Activated naive CD8-positive, alpha-beta T cell treated with anti-CD3 and anti-CD28 coated beads, Interleukin-2, amount 50 U/mL, for 24 hours (primary cell): ENCODE measurements around the gene ZNF492.
"Not testable (repeated sequence)": the region's sequence is repeated elsewhere in the genome, so short reads cannot be mapped to it uniquely, and the experiment has no call there.

Experiments
- ATAC-seq: fragments of 150-1000 bp; cut with Tn5 transposase; one replicate; pipeline ENCODE4 v1.10.0; 2021
- DNase-seq: peaks from one replicate; pipeline ENCODE4 v3.0.0; 2021
- H3K27ac Mint-ChIP-seq: one replicate; pipeline ENCODE4 v1.8.0; 2021; ENCODE audit warnings: mild to moderate bottlenecking, mixed read lengths
- H3K27me3 Mint-ChIP-seq: one replicate; pipeline ENCODE4 v1.8.0; 2021; ENCODE audit warnings: mixed read lengths
- H3K36me3 Mint-ChIP-seq: one replicate; pipeline ENCODE4 v1.8.0; 2021; ENCODE audit warnings: low read depth, mixed read lengths
- H3K4me1 Mint-ChIP-seq: one replicate; pipeline ENCODE4 v1.8.0; 2021; ENCODE audit warnings: mixed read lengths
- H3K4me3 Mint-ChIP-seq: one replicate; pipeline ENCODE4 v1.8.0; 2021; ENCODE audit warnings: mild to moderate bottlenecking, moderate library complexity, mixed read lengths
- H3K9me3 Mint-ChIP-seq: one replicate; pipeline ENCODE4 v1.8.0; 2021; ENCODE audit warnings: mixed read lengths

The ZNF492 gene

DNA sequence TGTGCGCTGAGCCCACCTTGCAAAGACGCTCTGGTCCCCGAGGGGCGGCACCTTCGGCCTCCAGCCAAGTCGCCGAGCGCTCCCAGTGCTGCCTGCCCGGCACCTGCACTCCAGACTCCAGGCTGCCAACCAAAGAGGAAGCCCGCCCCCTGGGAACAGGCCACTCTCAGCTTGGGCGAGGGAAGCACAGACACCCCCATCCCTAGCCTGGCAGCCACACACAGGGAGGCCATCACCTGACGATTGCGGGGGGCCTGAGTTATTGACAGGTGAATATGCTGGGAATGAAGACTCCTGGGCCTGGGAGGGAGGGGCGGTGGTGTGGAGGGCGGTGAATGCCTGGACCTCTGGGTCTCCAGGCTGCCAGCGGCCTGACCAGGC is 10.3 kb upstream of the ZNF492 start:
- H3K9me3 Mint-ChIP-seq: peaks cover 7% of the 10 kb centered on the region
- peaks cover 10% of the 10 kb centered on the region for H3K27me3 Mint-ChIP-seq

GRCh38 chr19:22625266-22626035 is 8.7 kb upstream of the ZNF492 start:
- ATAC-seq: peak; percentile 24
- no peak overlapping the region for H3K4me3 Mint-ChIP-seq
- peaks cover 10% of the 10 kb centered on the region for H3K27me3 Mint-ChIP-seq
- H3K27ac Mint-ChIP-seq: no peak overlapping the region
- H3K36me3 Mint-ChIP-seq: peaks cover 3% of the 10 kb centered on the region
- no peak for DNase-seq
- peaks cover 7% of the 10 kb centered on the region for H3K9me3 Mint-ChIP-seq
- no peaks in the 10 kb centered on the region for H3K4me1 Mint-ChIP-seq

More for the DNA sequence above, 10.3 kb upstream of the ZNF492 start:
- no peak for DNase-seq
- ATAC-seq: no peak
- Mint-ChIP-seq H3K4me1 (no peaks in the 10 kb centered on the region), H3K27ac (no peak overlapping the region), H3K36me3 (peaks cover 3% of the 10 kb centered on the region), H3K4me3 (no peak overlapping the region)

DNA sequence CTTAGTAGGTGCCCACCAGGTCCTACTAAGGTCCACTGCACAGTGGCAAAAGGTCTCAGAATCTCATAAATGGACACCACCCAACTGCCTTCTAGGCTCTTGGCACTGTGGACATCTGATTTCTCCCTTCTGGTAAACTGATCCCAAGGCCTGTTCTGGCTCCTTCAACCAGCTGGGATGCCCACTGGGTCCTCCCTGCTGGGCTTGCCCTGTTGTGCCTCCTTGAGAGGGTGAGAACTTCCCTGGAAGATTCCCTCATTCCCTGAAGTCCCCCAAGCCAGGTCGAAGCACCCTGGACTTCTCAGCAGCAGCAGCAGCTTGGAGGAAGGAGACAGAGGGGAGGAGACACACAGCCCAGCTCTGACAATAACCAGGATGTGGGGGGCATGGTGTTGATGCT is 6.6 kb upstream of the ZNF492 start:
- Mint-ChIP-seq H3K27ac (no peak overlapping the region), H3K36me3 (peaks cover 3% of the 10 kb centered on the region), H3K27me3 (peaks cover 2% of the 10 kb centered on the region), H3K4me1 (no peaks in the 10 kb centered on the region), H3K4me3 (no peak overlapping the region), H3K9me3 (peaks cover 7% of the 10 kb centered on the region)
- no peak for DNase-seq
- ATAC-seq: no peak

DNA sequence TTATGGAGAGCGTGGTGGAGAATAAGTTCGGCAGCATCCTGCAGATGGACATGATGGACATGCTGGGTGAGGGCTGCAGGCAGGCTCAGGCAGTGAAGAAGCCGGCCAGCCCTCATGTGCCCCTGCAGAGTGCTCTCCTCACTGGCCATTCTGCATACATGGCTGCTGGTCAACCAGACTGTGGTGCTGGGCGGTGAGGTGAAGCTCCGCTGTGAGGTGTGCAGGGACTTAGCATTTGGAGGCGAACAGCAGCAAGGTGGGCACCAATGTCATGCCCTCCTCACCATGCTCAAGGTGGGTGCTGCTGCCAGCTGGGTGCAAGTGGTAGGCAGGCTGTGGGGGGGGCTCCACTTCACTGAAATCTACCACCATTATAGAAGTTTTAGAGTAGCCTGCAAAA is 5.7 kb upstream of the ZNF492 start:
- Mint-ChIP-seq H3K27me3 (peaks cover 2% of the 10 kb centered on the region), H3K9me3 (peaks cover 7% of the 10 kb centered on the region), H3K4me3 (no peak overlapping the region), H3K27ac (no peak overlapping the region), H3K36me3 (peaks cover 3% of the 10 kb centered on the region), H3K4me1 (no peaks in the 10 kb centered on the region)
- DNase-seq (no peak), ATAC-seq (no peak)

- Mint-ChIP-seq H3K27ac (peak overlapping the region; percentile 90), H3K4me3 (peak overlapping the region; percentile 92), H3K9me3 (peaks cover 12% of the 10 kb centered on the region), H3K4me1 (peaks cover 12% of the 10 kb centered on the region), H3K27me3 (no peaks in the 10 kb centered on the region), H3K36me3 (peaks cover 13% of the 10 kb centered on the region)
- ATAC-seq (peak; percentile 22), DNase-seq (no peak)
These were observed 315 bp downstream of the ZNF492 start for GRCh38 chr19:22634450-22634827.

DNA sequence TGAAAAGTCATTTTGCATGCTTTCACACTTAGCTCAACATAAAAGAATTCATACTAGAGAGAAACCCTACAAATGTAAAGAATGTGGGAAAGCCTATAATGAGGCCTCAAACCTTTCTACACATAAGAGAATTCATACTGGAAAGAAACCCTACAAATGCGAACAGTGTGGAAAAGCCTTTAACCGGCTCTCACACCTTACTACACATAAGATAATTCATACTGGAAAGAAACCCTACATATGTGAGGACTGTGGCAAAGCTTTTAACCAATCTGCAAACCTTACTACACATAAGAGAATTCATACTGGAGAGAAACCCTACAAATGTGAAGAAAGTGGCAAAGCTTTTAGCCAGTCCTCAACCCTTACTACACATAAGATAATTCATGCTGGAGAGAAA is 51.4 kb downstream of the ZNF492 start:
- H3K9me3 Mint-ChIP-seq: peaks cover 41% of the 10 kb centered on the region

GRCh38 chr19:22702661-22703060 is 68.5 kb downstream of the ZNF492 start:
- H3K9me3 Mint-ChIP-seq: peaks cover 21% of the 10 kb centered on the region
- not testable (repeated sequence) for H3K4me1 Mint-ChIP-seq, DNase-seq, H3K27ac Mint-ChIP-seq, H3K27me3 Mint-ChIP-seq, H3K4me3 Mint-ChIP-seq, ATAC-seq
- peaks cover 13% of the 10 kb centered on the region for H3K36me3 Mint-ChIP-seq

More for the DNA sequence above, 51.4 kb downstream of the ZNF492 start:
- not testable (repeated sequence) for H3K27ac Mint-ChIP-seq, DNase-seq, H3K27me3 Mint-ChIP-seq, ATAC-seq, H3K4me3 Mint-ChIP-seq, H3K4me1 Mint-ChIP-seq
- H3K36me3 Mint-ChIP-seq: peaks cover 12% of the 10 kb centered on the region

- ATAC-seq, DNase-seq, H3K27me3 Mint-ChIP-seq, H3K4me1 Mint-ChIP-seq, H3K27ac Mint-ChIP-seq, H3K4me3 Mint-ChIP-seq: not testable (repeated sequence)
- H3K36me3 Mint-ChIP-seq: peaks cover 13% of the 10 kb centered on the region
- H3K9me3 Mint-ChIP-seq: peaks cover 21% of the 10 kb centered on the region
These were observed 69.0 kb downstream of the ZNF492 start for GRCh38 chr19:22703096-22703495.

- H3K36me3 Mint-ChIP-seq: no peaks in the 10 kb centered on the region
- peaks cover 27% of the 10 kb centered on the region for H3K9me3 Mint-ChIP-seq
- DNase-seq: no peak
- ATAC-seq: no peak
- no peaks in the 10 kb centered on the region for H3K27me3 Mint-ChIP-seq
- no peak overlapping the region for H3K27ac Mint-ChIP-seq
- no peaks in the 10 kb centered on the region for H3K4me1 Mint-ChIP-seq
- no peak overlapping the region for H3K4me3 Mint-ChIP-seq
These were observed 74.9 kb downstream of the ZNF492 start for GRCh38 chr19:22708983-22709382.
